H1 (cell line): ENCODE data around the gene WIPI1. TPM values are rescaled to one million over a fixed set of nuclear protein-coding genes. Genes with fewer than 3 reads are reported as not detected.

Source experiments
- CTCF ChIA-PET: fragments of 300-600 bp; sonication (Branson Sonifier 250); formaldehyde crosslinking; loops from one replicate; lab custom pipeline; 2021; ENCODE audit not compliant: partially characterized antibody; lab: Charles Lee
- POLR2A ChIA-PET: fragments of 300-600 bp; sonication (Branson Sonifier 250); formaldehyde crosslinking; loops from one replicate; lab custom pipeline; 2021; ENCODE audit warnings: inconsistent platforms; ENCODE audit not compliant: partially characterized antibody; lab: Charles Lee
- DNase-seq, 2 experiments: peaks; one replicate each; pipeline versions ENCODE4 v3.0.0 to v3.0.0-alpha.2; 2010 to 2022; ENCODE audit warnings: low spot score in 2 of 2, low read depth in 1 of 2, mixed read lengths in 1 of 2
- FAIRE-seq: peaks from 2 replicates; lab custom pipeline; 2011; peaks lifted over from hg19 to GRCh38; lab: Jason Lieb, UNC
- H2AFZ ChIP-seq: 2 replicates; pipeline ENCODE4 v1.8.1; 2012; ENCODE audit warnings: low read length, inconsistent platforms
- H2AK5ac ChIP-seq: 2 replicates; pipeline ENCODE4 v1.6.1; 2013; ENCODE audit warnings: low read depth, low read length
- H2BK120ac ChIP-seq: replicated peaks from 2 replicates; pipeline ENCODE3; 2013; ENCODE audit warnings: low read depth, low read length, inconsistent platforms
- H2BK12ac ChIP-seq: 2 replicates; pipeline ENCODE4 v1.6.1; 2013; ENCODE audit warnings: low read depth, low read length
- H2BK15ac ChIP-seq: 2 replicates; pipeline ENCODE4 v1.6.1; 2013; ENCODE audit warnings: low read length
- H2BK20ac ChIP-seq: 2 replicates; pipeline ENCODE4 v1.6.1; 2013; ENCODE audit warnings: low read length
- H2BK5ac ChIP-seq: 2 replicates; pipeline ENCODE4 v1.6.1; 2013; ENCODE audit warnings: low read depth, low read length
- H3K14ac ChIP-seq: 2 replicates; pipeline ENCODE4 v1.6.1; 2013; ENCODE audit warnings: inconsistent platforms; ENCODE audit not compliant: insufficient read length
- H3K18ac ChIP-seq: 2 replicates; pipeline ENCODE4 v1.6.1; 2013; ENCODE audit warnings: low read length; ENCODE audit errors: extremely low read depth
- H3K23ac ChIP-seq: 2 replicates; pipeline ENCODE4 v1.6.1; 2013; ENCODE audit warnings: inconsistent platforms; ENCODE audit not compliant: insufficient read length
- H3K23me2 ChIP-seq: 2 replicates; pipeline ENCODE4 v1.6.1; 2013; ENCODE audit warnings: low read depth, low read length
- H3K27ac ChIP-seq: 2 replicates; pipeline ENCODE4 v1.6.1; 2011; ENCODE audit warnings: low read depth, low read length, inconsistent platforms
- H3K27me3 ChIP-seq, 4 experiments: replicated peaks in 1 of 4; 1 replicate in 1 of 4; 2 replicates in 3 of 4; pipeline versions ENCODE4 v1.6.1 to v1.8.1; 2011 to 2013; ENCODE audit warnings: low read length in 3 of 4, mild to moderate bottlenecking in 3 of 4, inconsistent platforms in 2 of 4, mixed read lengths in 2 of 4, moderate library complexity in 1 of 4; ENCODE audit not compliant: control insufficient read depth in 3 of 4, insufficient read depth in 3 of 4; ENCODE audit errors: extremely low read depth in 1 of 4
- H3K36me3 ChIP-seq, 4 experiments: 2 replicates each; pipeline versions ENCODE4 v1.6.1 to v1.8.1; 2011 to 2013; ENCODE audit warnings: mild to moderate bottlenecking in 4 of 4, low read length in 3 of 4, moderate library complexity in 2 of 4, control low read depth in 1 of 4, inconsistent platforms in 1 of 4; ENCODE audit not compliant: insufficient read depth in 4 of 4, control insufficient read depth in 2 of 4
- H3K4ac ChIP-seq: replicated peaks from 2 replicates; pipeline ENCODE3; 2013; ENCODE audit warnings: low read length, low read depth, mixed read lengths, inconsistent platforms; ENCODE audit not compliant: insufficient read length
- H3K4me1 ChIP-seq, 4 experiments: replicated peaks in 1 of 4; 1 replicate in 1 of 4; 2 replicates in 3 of 4; pipeline versions ENCODE4 v1.6.1 to v1.8.1; 2011 to 2013; ENCODE audit warnings: low read length in 3 of 4, inconsistent platforms in 2 of 4, mixed read lengths in 1 of 4; ENCODE audit not compliant: insufficient read depth in 4 of 4, control insufficient read depth in 3 of 4
- H3K4me2 ChIP-seq, 2 experiments: 2 replicates each; pipeline versions ENCODE4 v1.6.1 to v1.8.1; 2011 to 2013; ENCODE audit warnings: low read depth in 2 of 2, low read length in 2 of 2, control low read depth in 1 of 2, inconsistent platforms in 1 of 2, mild to moderate bottlenecking in 1 of 2; ENCODE audit not compliant: insufficient read depth in 1 of 2
- H3K4me3 ChIP-seq, 4 experiments: fragments of 200-600, 300-600 bp in 1 of 4; sonication (generic), shearing (Covaris generic), sonication (Bioruptor Twin) in 1 of 4; 2 replicates each; pipeline versions ENCODE4 v1.5.1 to v1.8.1; 2011 to 2016; ENCODE audit warnings: low read length in 4 of 4, low read depth in 3 of 4, control low read depth in 2 of 4, inconsistent platforms in 2 of 4, mild to moderate bottlenecking in 2 of 4, mixed read lengths in 1 of 4, moderate library complexity in 1 of 4; ENCODE audit not compliant: insufficient read depth in 2 of 4; ENCODE audit errors: extremely low read depth in 1 of 4
- H3K56ac ChIP-seq: replicated peaks from 2 replicates; pipeline ENCODE3; 2013; ENCODE audit warnings: low read depth, mild to moderate bottlenecking, mixed read lengths, low read length, inconsistent platforms; ENCODE audit not compliant: insufficient read length
- H3K79me1 ChIP-seq: 2 replicates; pipeline ENCODE4 v1.6.1; 2013; ENCODE audit warnings: low read depth, low read length, control low read depth
- H3K79me2 ChIP-seq, 2 experiments: 2 replicates each; pipeline versions ENCODE4 v1.6.1 to v1.8.1; 2012 to 2013; ENCODE audit warnings: low read length in 2 of 2, mild to moderate bottlenecking in 2 of 2, inconsistent platforms in 1 of 2; ENCODE audit not compliant: insufficient read depth in 2 of 2, control insufficient read depth in 1 of 2
- H3K9ac ChIP-seq, 4 experiments: replicated peaks in 1 of 4; 1 replicate in 1 of 4; 2 replicates in 3 of 4; pipeline versions ENCODE4 v1.6.1 to v1.8.1; 2011 to 2013; ENCODE audit warnings: low read depth in 3 of 4, low read length in 3 of 4, control low read depth in 2 of 4, mild to moderate bottlenecking in 2 of 4, moderate library complexity in 2 of 4, inconsistent platforms in 1 of 4; ENCODE audit errors: extremely low read depth in 1 of 4
- H3K9me3 ChIP-seq, 2 experiments: 2 replicates each; pipeline versions ENCODE4 v1.6.1 to v1.8.1; 2012 to 2013; ENCODE audit warnings: mild to moderate bottlenecking in 2 of 2, moderate library complexity in 2 of 2, control low read depth in 1 of 2, inconsistent platforms in 1 of 2, low read depth in 1 of 2, low read length in 1 of 2, mixed read lengths in 1 of 2; ENCODE audit not compliant: insufficient read depth in 2 of 2
- H4K20me1 ChIP-seq, 2 experiments: replicated peaks in 1 of 2; 2 replicates each; pipeline versions ENCODE3 to v1.8.1; 2011 to 2013; ENCODE audit warnings: inconsistent platforms in 2 of 2, low read length in 2 of 2, mild to moderate bottlenecking in 1 of 2; ENCODE audit not compliant: insufficient read depth in 2 of 2, control insufficient read depth in 1 of 2
- H4K5ac ChIP-seq: 2 replicates; pipeline ENCODE4 v1.6.1; 2013; ENCODE audit warnings: low read length, low read depth, mixed read lengths, inconsistent platforms; ENCODE audit not compliant: insufficient read length
- H4K8ac ChIP-seq: 2 replicates; pipeline ENCODE4 v1.8.0; 2013; ENCODE audit warnings: mild to moderate bottlenecking, moderate library complexity, low read length, inconsistent platforms; ENCODE audit not compliant: insufficient read depth; ENCODE audit errors: extremely low read depth
- H4K91ac ChIP-seq: replicated peaks from 2 replicates; pipeline ENCODE3; 2013; ENCODE audit warnings: low read length, mixed read lengths, inconsistent platforms; ENCODE audit not compliant: insufficient read length
- E2F6 ChIP-seq: IDR thresholded peaks from 2 replicates; pipeline ENCODE4 v1.6.1; 2012; ENCODE audit warnings: inconsistent platforms
- KDM4A ChIP-seq: IDR thresholded peaks from one replicate; pipeline ENCODE4 v1.7.1; 2012; ENCODE audit warnings: low read depth, mild to moderate bottlenecking, moderate library complexity, low read length, inconsistent platforms; ENCODE audit not compliant: severe bottlenecking
- KDM5A ChIP-seq: fragments of 200-600 bp; IDR thresholded peaks from 2 replicates; pipeline ENCODE4 v1.7.1; 2012; ENCODE audit warnings: mild to moderate bottlenecking, low read length, inconsistent platforms, mixed read lengths
- PHF8 ChIP-seq: fragments of 200-600 bp; sonication (generic); conservative IDR thresholded peaks from 2 replicates; pipeline ENCODE4 v1.7.1; 2012; ENCODE audit warnings: low read depth, mild to moderate bottlenecking, inconsistent platforms, low read length, moderate library complexity
- TAF7 ChIP-seq: optimal IDR thresholded peaks from 2 replicates; pipeline ENCODE3; 2011; ENCODE audit warnings: low read depth, mild to moderate bottlenecking, inconsistent platforms, low read length, moderate library complexity, borderline replicate concordance
- WGBS, 2 experiments: shearing (Covaris generic) in 1 of 2; methylation state at CpG; one replicate each; pipeline versions ENCODE4 v1.1.6 to v1.1.7; 2013 to 2015; ENCODE audit warnings: low lambda C conversion rate in 2 of 2, mixed read lengths in 2 of 2, inconsistent platforms in 1 of 2, low coverage in 1 of 2, missing lambda C conversion rate in 1 of 2; ENCODE audit not compliant: insufficient replicate concordance in 2 of 2, insufficient coverage in 1 of 2, insufficient read length in 1 of 2; ENCODE audit errors: extremely low coverage in 1 of 2, missing lambda C conversion rate in 1 of 2; 5-methylcytosine and 5-hydroxymethylcytosine counted together
- polyA plus RNA-seq, 7 experiments: library from polyadenylated mRNA; depleted of rRNA in 3 of 7; stranded (reverse) in 5 of 7; unstranded in 2 of 7; fragments of >200 nt in 5 of 7; fragments of 200-250 nt in 2 of 7; gene quantifications; 1 replicate in 5 of 7; 2 replicates in 1 of 7; 4 replicates in 1 of 7; pipeline versions ENCODE4 v1.2.1 to v1.2.3, GENCODE V29; 2011 to 2013; ENCODE audit warnings: missing spikeins in 2 of 7, mixed read lengths in 2 of 7
- total RNA-seq: library from RNA; stranded (reverse); fragmentation: NEBNext Ultra II Directional; extraction: Animal tissue kit (Norgen Biotek cat#: 25700); gene quantifications from 2 replicates; pipeline ENCODE4 v1.2.1, GENCODE V29; 2021
- TF ChIP-seq, protein P1 (sequence below): IDR thresholded peaks from 2 replicates; pipeline ENCODE4 v1.6.1; 2012; ENCODE audit warnings: inconsistent platforms

The WIPI1 gene
- total and polyA plus RNA-seq, 2 of the 8 experiments (the other 6 are each of a cell fraction or from before 2014, with no cell fraction given) = 16.6 to 17.4 TPM

GRCh38 chr17:68379692-68380677 lies 77.3 kb downstream of the WIPI1 start:
- H3K4me3 ChIP-seq = no peak overlapping the region
- H3K4me1 ChIP-seq = peaks cover 7 to 16% (median 12%) of the 10 kb centered on the region in 4 experiments
- H3K4me2 ChIP-seq = no peak overlapping the region
- no peak for FAIRE-seq
- no peaks in the 10 kb centered on the region for H3K23me2 ChIP-seq
- no peak overlapping the region for H3K23ac ChIP-seq
- H3K27ac ChIP-seq = no peak overlapping the region
- H3K4ac ChIP-seq = no peak overlapping the region
- no peaks in the 10 kb centered on the region for H4K20me1 ChIP-seq
- no peak overlapping the region for H4K8ac ChIP-seq
- no peaks in the 10 kb centered on the region for H3K79me1 ChIP-seq
- TF ChIP-seq PHF8 = no peak
- no peak for TF ChIP-seq E2F6
- no peak for TF ChIP-seq TAF7
- TF ChIP-seq, protein P1, sequence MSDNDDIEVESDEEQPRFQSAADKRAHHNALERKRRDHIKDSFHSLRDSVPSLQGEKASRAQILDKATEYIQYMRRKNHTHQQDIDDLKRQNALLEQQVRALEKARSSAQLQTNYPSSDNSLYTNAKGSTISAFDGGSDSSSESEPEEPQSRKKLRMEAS = no peak
- no peak for TF ChIP-seq KDM4A
- TF ChIP-seq KDM5A = no peak
- H3K79me2 ChIP-seq = no peaks in the 10 kb centered on the region
- 0 out of 2 replicates have a peak overlapping the region, but pooled peaks have one; percentile 3 for H2BK12ac ChIP-seq
- H4K91ac ChIP-seq = no peak overlapping the region
- no peak overlapping the region for H3K14ac ChIP-seq
- H2AK5ac ChIP-seq = no peak overlapping the region
- no peak overlapping the region for H2BK120ac ChIP-seq
- H3K18ac ChIP-seq = no peak overlapping the region
- ChIA-PET CTCF (interaction anchor here (0.8 to 1.3 kb wide), 2 partner anchors 12 to 19 kb away, joined by 3 to 5 read pairs; no protein-coding TSS in a partner anchor), POLR2A (no interaction called here)
- no peak overlapping the region for H2AFZ ChIP-seq
- H2BK5ac ChIP-seq = no peak overlapping the region
- H3K56ac ChIP-seq = no peak overlapping the region
- no peaks in the 10 kb centered on the region for H3K36me3 ChIP-seq
- H2BK20ac ChIP-seq = no peak overlapping the region
- no peak overlapping the region for H4K5ac ChIP-seq
- H3K27me3 ChIP-seq = no peaks in the 10 kb centered on the region
- no peak for DNase-seq
- no peaks in the 10 kb centered on the region for H3K9me3 ChIP-seq
- H2BK15ac ChIP-seq = no peak overlapping the region; the same call in 1 of the 2 replicates
- 88% methylated on average over 11 of the region's 11 CpGs; no CpG with 5 or more reads in 1 of the 2 experiments for WGBS, 2 experiments
- H3K9ac ChIP-seq = no peak overlapping the region
